AG09309 (cell line): Measurements from ENCODE around the gene TRIM66.

Experiments used
- DNase-seq: peaks from one replicate; pipeline ENCODE4 v3.0.0-alpha.2; 2010; ENCODE audit warnings: low read depth
- H3K4me3 ChIP-seq: 2 replicates; pipeline ENCODE4 v1.5.1; 2011; ENCODE audit warnings: mild to moderate bottlenecking, low read depth, low read length, moderate library complexity; ENCODE audit not compliant: control insufficient read depth
- TF ChIP-seq, protein P1 (sequence below): IDR thresholded peaks from 2 replicates; pipeline ENCODE4 v1.5.1; 2011; ENCODE audit warnings: mild to moderate bottlenecking, low read depth, low read length, inconsistent platforms; ENCODE audit not compliant: insufficient read depth, control insufficient read depth; ENCODE audit errors: missing control alignments

The TRIM66 gene

GRCh38 chr11:8726395-8726794 lies 43.9 kb upstream of the TRIM66 start:
- no peak for DNase-seq
- TF ChIP-seq, protein P1, sequence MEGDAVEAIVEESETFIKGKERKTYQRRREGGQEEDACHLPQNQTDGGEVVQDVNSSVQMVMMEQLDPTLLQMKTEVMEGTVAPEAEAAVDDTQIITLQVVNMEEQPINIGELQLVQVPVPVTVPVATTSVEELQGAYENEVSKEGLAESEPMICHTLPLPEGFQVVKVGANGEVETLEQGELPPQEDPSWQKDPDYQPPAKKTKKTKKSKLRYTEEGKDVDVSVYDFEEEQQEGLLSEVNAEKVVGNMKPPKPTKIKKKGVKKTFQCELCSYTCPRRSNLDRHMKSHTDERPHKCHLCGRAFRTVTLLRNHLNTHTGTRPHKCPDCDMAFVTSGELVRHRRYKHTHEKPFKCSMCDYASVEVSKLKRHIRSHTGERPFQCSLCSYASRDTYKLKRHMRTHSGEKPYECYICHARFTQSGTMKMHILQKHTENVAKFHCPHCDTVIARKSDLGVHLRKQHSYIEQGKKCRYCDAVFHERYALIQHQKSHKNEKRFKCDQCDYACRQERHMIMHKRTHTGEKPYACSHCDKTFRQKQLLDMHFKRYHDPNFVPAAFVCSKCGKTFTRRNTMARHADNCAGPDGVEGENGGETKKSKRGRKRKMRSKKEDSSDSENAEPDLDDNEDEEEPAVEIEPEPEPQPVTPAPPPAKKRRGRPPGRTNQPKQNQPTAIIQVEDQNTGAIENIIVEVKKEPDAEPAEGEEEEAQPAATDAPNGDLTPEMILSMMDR = no peak
- H3K4me3 ChIP-seq = no peak overlapping the region

- no peak for DNase-seq
- H3K4me3 ChIP-seq = no peak overlapping the region
- TF ChIP-seq, protein P1 = no peak
Observed at GRCh38 chr11:8724682-8725081, 42.2 kb upstream of the TRIM66 start.

GRCh38 chr11:8723711-8724110 lies 41.2 kb upstream of the TRIM66 start:
- TF ChIP-seq, protein P1 = no peak
- no peak for DNase-seq
- H3K4me3 ChIP-seq = no peak overlapping the region

DNA sequence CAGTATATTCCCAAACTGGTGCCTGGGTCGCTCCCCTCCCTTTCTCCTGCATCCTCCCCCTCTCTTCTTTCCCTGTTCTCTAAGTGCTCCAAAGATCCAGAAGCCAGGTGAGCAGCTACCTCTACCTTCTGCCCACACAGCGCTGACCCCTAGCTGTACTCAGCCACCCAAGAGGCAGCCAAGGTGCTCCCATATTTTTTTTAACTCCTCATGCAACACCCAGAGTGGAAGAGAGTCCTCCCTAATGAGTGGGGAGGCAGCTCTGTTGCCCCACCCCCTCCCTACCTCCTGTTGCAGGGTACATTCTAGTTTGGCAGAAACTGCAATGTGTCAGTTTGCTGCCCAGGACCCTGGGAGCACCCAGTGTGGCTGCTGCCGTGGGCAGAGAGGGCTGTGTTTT lies 40.3 kb upstream of the TRIM66 start:
- TF ChIP-seq, protein P1 = no peak
- no peak for DNase-seq
- no peak overlapping the region for H3K4me3 ChIP-seq

GRCh38 chr11:8721609-8722500 lies 39.4 kb upstream of the TRIM66 start:
- H3K4me3 ChIP-seq = no peak overlapping the region
- DNase-seq = no peak
- TF ChIP-seq, protein P1 = no peak

DNA sequence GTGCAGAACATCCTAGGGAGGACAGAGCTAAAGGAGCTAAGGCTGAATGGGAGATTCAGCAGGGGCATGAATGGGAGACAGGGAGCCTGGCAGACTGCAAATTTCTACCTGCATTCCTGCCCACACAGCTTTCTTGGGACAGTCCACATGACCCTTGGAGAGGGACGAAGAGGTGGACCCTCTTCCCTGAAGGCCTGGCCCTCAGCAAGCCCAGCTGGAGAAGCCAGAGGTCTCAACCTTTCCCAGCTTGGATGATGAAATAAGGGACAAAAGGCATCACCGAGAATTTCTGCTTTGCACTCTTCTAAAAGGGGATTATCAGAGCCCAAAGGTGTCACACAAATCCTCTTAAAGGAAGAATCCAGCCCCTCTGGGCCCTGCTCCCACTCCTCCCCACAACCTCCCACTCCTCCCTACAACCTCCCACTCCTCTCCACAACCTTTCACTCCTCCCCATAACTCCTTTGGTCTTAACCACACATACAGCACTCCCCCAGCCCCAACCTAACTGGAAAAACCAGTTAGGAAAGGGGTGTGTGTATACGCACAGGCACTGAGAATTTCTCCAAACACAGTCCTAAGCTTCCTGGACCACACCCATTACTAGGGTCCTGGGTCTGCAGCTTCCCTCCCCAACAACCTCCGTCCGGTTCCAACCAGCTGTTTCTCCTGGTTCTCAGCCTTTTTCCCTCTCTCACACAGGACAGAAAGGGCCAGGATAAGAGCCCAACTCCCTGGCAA lies 38.6 kb upstream of the TRIM66 start:
- DNase-seq = no peak
- TF ChIP-seq, protein P1 = no peak
- H3K4me3 ChIP-seq = no peak overlapping the region
